Esophagus squamous epithelium (tissue), 5 donors: ENCODE measurements around the gene WWC1. TPM values are rescaled to one million over a fixed set of nuclear protein-coding genes. Genes with fewer than 3 reads are reported as not detected.

ENCODE experiments used
- DNase-seq: peaks from one replicate; lab custom pipeline; 2025; lab: John Stamatoyannopoulos, UW
- H3K27ac ChIP-seq, 4 donors: fragments of 200-600 bp; sonication (generic); one replicate each; pipeline ENCODE4 v1.5.1; 2016 to 2019; ENCODE audit warnings: mild to moderate bottlenecking in 1 of 4
- H3K27me3 ChIP-seq, 4 donors: fragments of 200-600 bp; sonication (generic); 1 replicate in 3 of 4; 2 replicates in 1 of 4; pipeline versions ENCODE4 v1.5.1 to v1.6.0; 2017 to 2021; ENCODE audit warnings: antibody characterized with exemption in 1 of 4
- H3K36me3 ChIP-seq, 3 donors: fragments of 200-600 bp; sonication (generic); one replicate each; pipeline ENCODE4 v1.5.1; 2016 to 2019
- H3K4me1 ChIP-seq, 3 donors: fragments of 200-600 bp; sonication (generic); one replicate each; pipeline ENCODE4 v1.5.1; 2017 to 2019
- H3K4me3 ChIP-seq, 4 donors: fragments of 200-600 bp; sonication (generic); 1 replicate in 3 of 4; 2 replicates in 1 of 4; pipeline ENCODE4 v1.5.1; 2016 to 2019; ENCODE audit warnings: mild to moderate bottlenecking in 2 of 4, moderate library complexity in 1 of 4
- H3K9me3 ChIP-seq, 3 donors: fragments of 200-600 bp; sonication (generic); one replicate each; pipeline ENCODE4 v1.5.1; 2016 to 2019
- POLR2A ChIP-seq, 4 donors: fragments of 450-650 bp; IDR thresholded peaks; one replicate each; pipeline ENCODE4 v1.6.1; 2017; ENCODE audit warnings: antibody characterized with exemption in 4 of 4, mild to moderate bottlenecking in 4 of 4, moderate library complexity in 3 of 4
- WGBS, 2 donors: methylation state at CpG; one replicate each; pipeline ENCODE4 v1.1.5; 2018; 5-methylcytosine and 5-hydroxymethylcytosine counted together
- intact Hi-C: fragments of 100-400 bp; cut with DNase I; formaldehyde crosslinking; loops from one replicate; pipeline ENCODE4 v1.15.0; 2022
- total RNA-seq, 4 donors: library from RNA; depleted of rRNA; stranded (reverse); fragments of >200 nt; gene quantifications; one replicate each; pipeline ENCODE4 v1.1.0, GENCODE V29; 2016
- TF ChIP-seq, protein P1 (sequence below), 6 experiments: fragments of 450-650 bp in 4 of 6; fragments of 200-600 bp in 2 of 6; sonication (generic) in 2 of 6; IDR thresholded peaks; one replicate each; pipeline ENCODE4 v1.5.1; 2016 to 2019; ENCODE audit warnings: antibody characterized with exemption in 6 of 6, mild to moderate bottlenecking in 4 of 6, moderate library complexity in 4 of 6
- donor health status: DM: yes; HTN: yes; CAD: no.

WWC1 gene
- total RNA-seq, 4 donors from 2014 or later: 14.4 to 25.0 (median 16.1) TPM

DNA sequence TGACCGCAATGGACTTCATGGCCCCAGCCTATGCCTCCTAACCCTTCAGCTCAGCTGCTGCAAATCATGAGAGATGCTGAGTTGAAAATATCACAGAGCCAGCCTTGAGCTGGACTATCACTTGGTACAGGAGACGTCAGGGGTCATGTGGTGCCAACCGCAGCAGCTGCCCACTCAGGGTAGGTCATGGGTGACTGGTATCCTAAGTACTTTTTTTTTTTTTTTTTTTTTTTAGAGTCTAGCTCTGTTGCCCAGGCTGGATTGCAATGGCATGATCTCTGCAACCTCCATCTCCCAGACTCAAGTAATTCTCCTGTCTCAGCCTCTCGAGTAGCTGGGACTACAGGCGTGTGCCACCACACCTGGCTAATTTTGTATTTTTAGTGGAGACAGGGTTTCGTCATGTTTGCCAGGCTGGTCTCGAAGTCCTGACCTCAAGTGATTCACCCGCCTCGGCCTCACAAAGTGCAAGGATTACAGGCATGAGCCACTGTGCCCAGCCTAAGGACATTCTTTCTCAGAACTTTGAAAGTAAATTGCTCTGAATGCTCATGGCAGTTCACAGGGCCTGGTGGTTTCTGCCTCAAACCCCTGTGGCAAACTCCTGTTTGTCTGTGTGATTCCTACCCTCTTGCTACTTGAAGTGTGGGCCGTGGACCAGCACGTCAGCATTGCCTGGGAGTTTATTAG is 21.3 kb downstream of the WWC1 start:
- H3K9me3 ChIP-seq: no peaks in the 10 kb centered on the region
- WGBS, 2 donors: 75 to 81% methylated on average over 4 to 6 of the region's 11 CpGs
- H3K4me3 ChIP-seq: no peak overlapping the region
- H3K27ac ChIP-seq: no peak overlapping the region
- intact Hi-C loops: no loop called here
- H3K4me1 ChIP-seq: peaks cover 8 to 39% (median 20%) of the 10 kb centered on the region in 3 donors
- H3K36me3 ChIP-seq: no peaks in the 10 kb centered on the region
- H3K27me3 ChIP-seq: no peaks in the 10 kb centered on the region
- no peak for TF ChIP-seq POLR2A (IDR thresholded peaks at IDR 0.05)
- TF ChIP-seq, protein P1, sequence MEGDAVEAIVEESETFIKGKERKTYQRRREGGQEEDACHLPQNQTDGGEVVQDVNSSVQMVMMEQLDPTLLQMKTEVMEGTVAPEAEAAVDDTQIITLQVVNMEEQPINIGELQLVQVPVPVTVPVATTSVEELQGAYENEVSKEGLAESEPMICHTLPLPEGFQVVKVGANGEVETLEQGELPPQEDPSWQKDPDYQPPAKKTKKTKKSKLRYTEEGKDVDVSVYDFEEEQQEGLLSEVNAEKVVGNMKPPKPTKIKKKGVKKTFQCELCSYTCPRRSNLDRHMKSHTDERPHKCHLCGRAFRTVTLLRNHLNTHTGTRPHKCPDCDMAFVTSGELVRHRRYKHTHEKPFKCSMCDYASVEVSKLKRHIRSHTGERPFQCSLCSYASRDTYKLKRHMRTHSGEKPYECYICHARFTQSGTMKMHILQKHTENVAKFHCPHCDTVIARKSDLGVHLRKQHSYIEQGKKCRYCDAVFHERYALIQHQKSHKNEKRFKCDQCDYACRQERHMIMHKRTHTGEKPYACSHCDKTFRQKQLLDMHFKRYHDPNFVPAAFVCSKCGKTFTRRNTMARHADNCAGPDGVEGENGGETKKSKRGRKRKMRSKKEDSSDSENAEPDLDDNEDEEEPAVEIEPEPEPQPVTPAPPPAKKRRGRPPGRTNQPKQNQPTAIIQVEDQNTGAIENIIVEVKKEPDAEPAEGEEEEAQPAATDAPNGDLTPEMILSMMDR (IDR thresholded peaks at IDR 0.05): no peak
- no peak for DNase-seq

GRCh38 chr5:168313596-168314204 is 22.3 kb downstream of the WWC1 start:
- 80 to 91% methylated on average over 7 of the region's 7 CpGs for WGBS, 2 donors
- intact Hi-C loops: no loop called here

DNA sequence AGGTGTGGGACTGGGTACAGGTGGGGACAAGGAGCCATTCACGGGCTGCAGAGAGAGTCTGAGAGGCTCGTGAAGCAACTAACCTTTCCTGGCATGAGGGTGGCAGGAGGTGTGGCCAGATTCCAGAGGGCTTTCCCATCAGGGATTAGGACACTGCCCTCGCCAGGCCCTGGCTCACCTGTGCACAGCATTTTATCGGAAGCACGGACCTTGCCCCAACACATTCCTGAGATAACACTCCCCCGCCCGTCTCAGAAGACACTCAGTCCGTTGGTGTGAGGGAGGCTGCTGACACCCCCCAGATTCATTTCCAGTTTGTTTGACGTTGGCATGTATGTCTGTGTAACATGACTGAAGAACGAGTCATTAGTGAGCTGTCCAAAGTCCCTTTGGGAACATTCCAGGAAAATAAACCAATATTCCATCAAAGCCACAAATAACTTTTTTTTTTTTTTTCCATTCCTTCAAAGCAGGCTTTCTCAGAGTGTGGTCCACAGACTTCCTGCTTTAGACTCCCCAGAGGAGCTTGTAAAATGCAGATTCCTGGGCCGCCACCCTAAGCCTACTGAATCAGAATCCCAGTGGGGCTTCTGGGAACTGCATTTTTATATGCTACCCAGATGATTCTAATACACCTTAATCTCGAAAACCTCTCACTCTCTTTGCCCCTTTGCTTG is 23.4 kb downstream of the WWC1 start:
- TF ChIP-seq, protein P1 (IDR thresholded peaks at IDR 0.05): no peak
- no peak for TF ChIP-seq POLR2A (IDR thresholded peaks at IDR 0.05)
- Histone ChIP-seq H3K4me3 (no peak overlapping the region), H3K36me3 (no peaks in the 10 kb centered on the region), H3K27me3 (no peaks in the 10 kb centered on the region), H3K9me3 (no peaks in the 10 kb centered on the region), H3K27ac (peak overlapping the region in 1 of 4 donors; percentile 57), H3K4me1 (peaks cover 8 to 37% (median 20%) of the 10 kb centered on the region in 3 donors)
- no peak for DNase-seq
- WGBS, 2 donors: 34 to 39% methylated on average over 10 to 11 of the region's 12 CpGs
- intact Hi-C loops: no loop called here

More at GRCh38 chr5:168313596-168314204, 22.3 kb downstream of the WWC1 start:
- Histone ChIP-seq H3K4me3 (no peak overlapping the region), H3K4me1 (peaks cover 8 to 37% (median 20%) of the 10 kb centered on the region in 3 donors), H3K36me3 (no peaks in the 10 kb centered on the region), H3K9me3 (no peaks in the 10 kb centered on the region), H3K27ac (no peak overlapping the region), H3K27me3 (no peaks in the 10 kb centered on the region)
- TF ChIP-seq POLR2A (IDR thresholded peaks at IDR 0.05): no peak
- TF ChIP-seq, protein P1 (IDR thresholded peaks at IDR 0.05): no peak
- no peak for DNase-seq

- H3K36me3 ChIP-seq: no peaks in the 10 kb centered on the region
- no peak for DNase-seq
- no peaks in the 10 kb centered on the region for H3K9me3 ChIP-seq
- no peaks in the 10 kb centered on the region for H3K27me3 ChIP-seq
- no peak overlapping the region for H3K4me3 ChIP-seq
- H3K27ac ChIP-seq: peak overlapping the region; percentile 37 to 60 (median 51)
- TF ChIP-seq, protein P1 (IDR thresholded peaks at IDR 0.05): no peak
- 82 to 84% methylated on average over 6 to 10 of the region's 10 CpGs for WGBS, 2 donors
- peaks cover 8 to 37% (median 20%) of the 10 kb centered on the region in 3 donors for H3K4me1 ChIP-seq
- intact Hi-C loops: no loop called here
Observed at GRCh38 chr5:168315416-168316138, 24.1 kb downstream of the WWC1 start.
